Thyroid gland (tissue), 4 donors: Measurements from ENCODE around the gene FAM90A26.
"Not testable (repeated sequence)": the region's sequence is repeated elsewhere in the genome, so short reads cannot be mapped to it uniquely, and the experiment has no call there.

Experiments
- CTCF ChIP-seq, 6 experiments: fragments of 200-600 bp in 3 of 6; fragments of 450-650 bp in 3 of 6; sonication (generic) in 3 of 6; IDR thresholded peaks; one replicate each; pipeline ENCODE4 v1.5.1; 2016 to 2019; ENCODE audit warnings: antibody characterized with exemption in 6 of 6, mild to moderate bottlenecking in 2 of 6, inconsistent platforms in 1 of 6, moderate library complexity in 1 of 6
- POLR2A ChIP-seq, 2 donors: fragments of 450-650 bp; IDR thresholded peaks; one replicate each; pipeline ENCODE4 v1.6.1; 2017; ENCODE audit warnings: antibody characterized with exemption in 2 of 2, mild to moderate bottlenecking in 2 of 2, moderate library complexity in 1 of 2

- not testable (repeated sequence) for TF ChIP-seq POLR2A, CTCF (IDR thresholded peaks at IDR 0.05)
Measured at GRCh38 chr4:9125601-9126161, 44.5 kb upstream of the FAM90A26 start.
